Measurements from ENCODE around the gene ARSJ. TPM values are rescaled to one million over a fixed set of nuclear protein-coding genes. Genes with fewer than 3 reads are reported as not detected.

ARSJ gene
- total and polyA plus RNA-seq, 2 experiments from 2014 or later = 4.3 to 6.6 TPM

GRCh38 chr4:113882668-113883067 lies 96.8 kb downstream of the ARSJ start (continued):
- TF ChIP-seq ZNF462 (CRISPR knock-in tag; IDR thresholded peaks at IDR 0.05) (no peak), CTCF (conservative IDR thresholded peaks at IDR 0.05; ENCODE audit: low read depth in 2 of 2) (no peak), EZH2phosphoT487 (IDR thresholded peaks at IDR 0.05; ENCODE audit: unreplicated experiment) (no peak), EZH2 (IDR thresholded peaks at IDR 0.05; ENCODE audit: low read depth, unreplicated experiment) (no peak), ZNF331 (CRISPR knock-in tag; IDR thresholded peaks at IDR 0.05; ENCODE audit: low read depth) (no peak), STAT1 (IDR thresholded peaks at IDR 0.05; ENCODE audit: unreplicated experiment) (no peak), NANOG (IDR thresholded peaks at IDR 0.05; ENCODE audit: borderline replicate concordance) (no peak), JUNB (IDR thresholded peaks at IDR 0.05; ENCODE audit: unreplicated experiment) (no peak)

GRCh38 chr4:113881256-113881655 lies 98.2 kb downstream of the ARSJ start:
- peaks cover 10% of the 10 kb centered on the region for H3K4me1 Mint-ChIP-seq
- Histone ChIP-seq H4K20me1 (replicated peaks; ENCODE audit: insufficient read depth) (no peaks in the 10 kb centered on the region), H3K79me2 (replicated peaks; ENCODE audit: insufficient read depth) (no peaks in the 10 kb centered on the region), H3F3A (replicated peaks; ENCODE audit: low read depth) (no peaks in the 10 kb centered on the region), H3K4me2 (no peak overlapping the region), H3K9me2 (ENCODE audit: insufficient read depth) (no peaks in the 10 kb centered on the region), H2AFZ (no peak overlapping the region), H3K36me3 (ENCODE audit: insufficient read depth) (no peaks in the 10 kb centered on the region), H3K4me3 (no peak overlapping the region), H3K27me3 (ENCODE audit: insufficient read depth) (no peaks in the 10 kb centered on the region), H3K4me1 (ENCODE audit: insufficient read depth) (peaks cover 13% of the 10 kb centered on the region), H3K27ac (ENCODE audit: low read depth) (no peak overlapping the region)
- ATAC-seq = no peak
- no peak for DNase-seq (ENCODE audit: low spot score)
- no peaks in the 10 kb centered on the region for H3K27me3 Mint-ChIP-seq (ENCODE audit: insufficient read depth, low read depth, poor library complexity)
- no peak overlapping the region for H3K4me3 Mint-ChIP-seq
- H3K27ac Mint-ChIP-seq = no peak overlapping the region
- peaks cover 6% of the 10 kb centered on the region; the same call in 1 of the 3 replicates for H3K36me3 Mint-ChIP-seq (ENCODE audit: low read depth)
- no peaks in the 10 kb centered on the region; the same call in 2 of the 3 replicates for H3K9me3 Mint-ChIP-seq
- TF ChIP-seq STAT1 (IDR thresholded peaks at IDR 0.05; ENCODE audit: unreplicated experiment) = no peak
- no peak for TF ChIP-seq EZH2 (IDR thresholded peaks at IDR 0.05; ENCODE audit: low read depth, unreplicated experiment)
- TF ChIP-seq ZNF331 (CRISPR knock-in tag; IDR thresholded peaks at IDR 0.05; ENCODE audit: low read depth) = no peak
- TF ChIP-seq ETS1 (IDR thresholded peaks at IDR 0.05) = no peak
- TF ChIP-seq JUNB (IDR thresholded peaks at IDR 0.05; ENCODE audit: unreplicated experiment) = no peak
- TF ChIP-seq CTCF (conservative IDR thresholded peaks at IDR 0.05; ENCODE audit: low read depth in 2 of 2) = no peak
- no peak for TF ChIP-seq NANOG (IDR thresholded peaks at IDR 0.05; ENCODE audit: borderline replicate concordance)

All from GM23338 (cell line).